CD4-positive, alpha-beta T cell (primary cell): ENCODE data around the gene RELCH. TPM values are rescaled to one million over a fixed set of nuclear protein-coding genes. Genes with fewer than 3 reads are reported as not detected.
A peak's percentile ranks its signal among the peaks of the same experiment; 100 is the strongest.

Experiments used
- ATAC-seq: fragments of 200-7000 bp; cut with Tn5 transposase; one replicate; pipeline ENCODE4 v1.10.0; 2022; ENCODE audit warnings: mild to moderate bottlenecking; ENCODE audit not compliant: poor library complexity
- CTCF ChIA-PET: fragments of 350-600 bp; sonication (Branson Sonifier 250); formaldehyde crosslinking; loops from one replicate; lab custom pipeline; 2021; ENCODE audit warnings: antibody characterized with exemption, inconsistent platforms; lab: Charles Lee
- POLR2A ChIA-PET: fragments of 350-600 bp; sonication (Branson Sonifier 250); formaldehyde crosslinking; loops from one replicate; lab custom pipeline; 2021; ENCODE audit warnings: antibody characterized with exemption, inconsistent platforms; lab: Charles Lee
- DNase-seq, 14 experiments: peaks; one replicate each; pipeline ENCODE4 v3.0.0-alpha.2; 2013 to 2020; ENCODE audit warnings: mixed read lengths in 2 of 14
- H3K27ac ChIP-seq, 2 donors: one replicate each; pipeline versions ENCODE4 v1.5.1 to v1.7.0; 2013; ENCODE audit warnings: low read length in 2 of 2, low read depth in 1 of 2, mild to moderate bottlenecking in 1 of 2
- H3K27me3 ChIP-seq, 2 experiments: 1 replicate in 1 of 2; 2 replicates in 1 of 2; pipeline versions ENCODE4 v1.6.1 to v1.7.0; 2013; ENCODE audit warnings: low read length in 2 of 2, control low read depth in 1 of 2, mild to moderate bottlenecking in 1 of 2, moderate library complexity in 1 of 2; ENCODE audit not compliant: insufficient read depth in 2 of 2, control insufficient read depth in 1 of 2
- H3K36me3 ChIP-seq: one replicate; pipeline ENCODE4 v1.6.1; 2013; ENCODE audit warnings: low read length, control low read depth; ENCODE audit not compliant: insufficient read depth
- H3K4me1 ChIP-seq: one replicate; pipeline ENCODE4 v1.6.1; 2013; ENCODE audit warnings: low read length, control low read depth; ENCODE audit not compliant: insufficient read depth
- H3K4me3 ChIP-seq: one replicate; pipeline ENCODE4 v1.5.1; 2013; ENCODE audit warnings: mild to moderate bottlenecking, low read length, moderate library complexity
- H3K9me3 ChIP-seq, 2 experiments: 1 replicate in 1 of 2; 2 replicates in 1 of 2; pipeline versions ENCODE4 v1.6.1 to v1.7.0; 2013; ENCODE audit warnings: low read length in 2 of 2, mild to moderate bottlenecking in 2 of 2, control low read depth in 1 of 2, moderate library complexity in 1 of 2; ENCODE audit not compliant: control insufficient read depth in 1 of 2, insufficient read depth in 1 of 2
- H3K27ac Mint-ChIP-seq: one replicate; pipeline ENCODE4 v1.8.0; 2020; ENCODE audit warnings: mixed read lengths
- H3K27me3 Mint-ChIP-seq: one replicate; pipeline ENCODE4 v1.8.0; 2021; ENCODE audit warnings: mixed read lengths
- H3K36me3 Mint-ChIP-seq: one replicate; pipeline ENCODE4 v1.8.0; 2021; ENCODE audit warnings: low read depth, mixed read lengths
- H3K4me1 Mint-ChIP-seq: one replicate; pipeline ENCODE4 v1.8.0; 2021; ENCODE audit warnings: low read depth, mixed read lengths
- H3K4me3 Mint-ChIP-seq: one replicate; pipeline ENCODE4 v1.8.0; 2020; ENCODE audit warnings: mild to moderate bottlenecking, mixed read lengths
- H3K9me3 Mint-ChIP-seq: one replicate; pipeline ENCODE4 v1.8.0; 2020; ENCODE audit warnings: mixed read lengths
- CTCF ChIP-seq: fragments of 200-600 bp; IDR thresholded peaks from one replicate; pipeline ENCODE4 v1.8.0; 2022; ENCODE audit warnings: antibody characterized with exemption, mild to moderate bottlenecking
- intact Hi-C, 2 experiments: fragments of 100-400 bp; cut with DNase I in 1 of 2; cut with micrococcal nuclease in 1 of 2; formaldehyde crosslinking; loops; one replicate each; pipeline versions ENCODE4 v1.15.1 to v1.9.0; 2023 to 2025; cut with DNase I, micrococcal nuclease
- total RNA-seq, 174 experiments: library from RNA in 2 of 174; stranded (reverse) in 2 of 174; gene quantifications; one replicate each; pipeline ENCODE4 v1.2.3 and lab custom pipeline; 2021 to 2026

RELCH gene
- total RNA-seq, 2 experiments from 2014 or later: 39.6 to 44.3 TPM

DNA sequence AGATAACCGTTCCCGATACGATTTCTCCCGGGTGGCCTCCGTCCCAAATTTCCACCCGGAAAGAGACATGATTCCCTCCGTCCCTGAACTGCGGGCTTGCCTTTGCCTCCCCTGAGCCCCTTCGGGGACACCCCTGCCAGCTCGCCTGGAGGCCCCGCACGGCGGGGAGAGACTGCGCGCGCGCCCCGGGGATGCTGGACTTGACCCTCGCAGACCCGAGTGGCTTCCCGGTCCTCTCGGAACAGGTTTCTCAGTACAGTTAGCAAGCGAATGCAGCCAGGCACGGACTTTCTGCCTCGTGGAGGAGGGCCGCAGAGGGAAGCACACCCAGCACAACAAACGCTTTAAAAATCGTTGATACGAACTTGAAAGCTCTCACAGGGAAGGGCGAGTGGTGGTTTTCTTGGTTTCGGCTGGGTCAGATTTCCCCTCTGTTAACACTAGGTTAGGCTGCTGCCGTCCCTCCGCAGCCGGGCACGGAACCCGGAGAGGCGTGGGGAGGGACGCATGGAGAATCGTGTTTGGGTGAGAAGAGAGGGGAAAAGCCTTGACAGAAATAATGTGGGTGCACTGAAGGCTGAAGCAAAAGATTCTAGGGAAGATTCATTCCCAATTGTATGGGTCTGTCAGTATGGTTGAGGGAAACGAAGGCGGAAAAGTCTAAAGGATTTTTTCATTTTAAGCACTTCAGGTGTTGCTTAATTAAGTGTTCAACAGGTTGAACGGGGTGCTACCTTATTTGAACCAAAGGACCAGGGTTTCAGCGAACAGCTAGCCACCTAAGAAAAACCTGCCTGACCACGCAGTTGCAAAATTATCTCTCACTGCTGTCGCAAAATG lies 139.0 kb downstream of the RELCH start:
- Histone ChIP-seq H3K4me3 (peak overlapping the region; percentile 61), H3K27ac (no peak overlapping the region), H3K9me3 (peaks cover 0 to 13% of the 10 kb centered on the region in 2 experiments), H3K4me1 (peaks cover 37% of the 10 kb centered on the region), H3K27me3 (peaks cover 36 to 49% of the 10 kb centered on the region in 2 experiments), H3K36me3 (no peaks in the 10 kb centered on the region)
- ATAC-seq (no peak), DNase-seq (peak in 6 of 14 experiments; percentile 10 to 44 (median 30))
- no peaks in the 10 kb centered on the region for H3K36me3 Mint-ChIP-seq
- peaks cover 83% of the 10 kb centered on the region for H3K27me3 Mint-ChIP-seq
- intact Hi-C loops: loop anchor here (2.0 to 5.0 kb wide), 4 partner anchors 195 to 261 kb away; no protein-coding TSS in a partner anchor
- ChIA-PET CTCF (interaction anchor here (1.4 kb wide), 1 partner anchor 9 kb away, joined by 3 read pairs; no protein-coding TSS in a partner anchor), POLR2A (no interaction called here)
- H3K4me3 Mint-ChIP-seq: peak overlapping the region; percentile 71
- H3K9me3 Mint-ChIP-seq: no peaks in the 10 kb centered on the region
- peaks cover 42% of the 10 kb centered on the region for H3K4me1 Mint-ChIP-seq
- TF ChIP-seq CTCF: no peak
- no peak overlapping the region for H3K27ac Mint-ChIP-seq

DNA sequence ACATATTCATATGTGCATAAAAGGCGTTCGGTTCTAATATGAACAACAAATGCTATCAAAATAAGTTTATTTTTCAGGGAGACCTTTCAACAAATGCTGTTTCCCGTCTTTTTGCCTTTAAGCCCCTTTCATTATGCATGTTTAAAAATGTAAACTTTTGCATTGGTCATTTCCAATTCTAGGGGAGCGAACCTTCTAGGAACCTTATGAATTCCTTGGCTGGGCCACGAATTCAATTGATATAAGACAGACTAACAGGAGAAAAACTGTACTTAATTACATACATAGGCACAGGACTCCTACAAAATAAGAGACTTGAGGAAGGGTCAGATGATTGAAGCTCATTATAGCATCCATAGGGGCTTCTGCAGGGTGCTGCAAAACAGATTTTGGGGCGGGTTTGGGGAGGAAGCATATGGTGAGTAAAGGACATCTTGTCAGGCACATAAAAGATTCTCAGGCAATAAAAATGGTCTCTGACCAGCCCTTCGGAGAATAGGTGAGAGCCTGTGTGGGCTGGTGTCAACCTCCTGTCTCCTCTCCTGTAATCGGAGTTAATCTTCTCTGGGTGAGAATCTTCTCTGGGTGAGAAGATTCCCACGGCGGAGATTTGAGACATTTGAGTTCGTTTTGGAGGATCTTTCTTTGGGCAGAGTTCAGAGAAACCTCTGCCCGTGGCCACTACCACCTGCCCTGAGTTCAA lies 139.7 kb downstream of the RELCH start:
- no peak for DNase-seq
- H3K9me3 ChIP-seq: peaks cover 0 to 13% of the 10 kb centered on the region in 2 experiments
- Mint-ChIP-seq H3K4me3 (peak overlapping the region; percentile 71), H3K4me1 (peaks cover 48% of the 10 kb centered on the region), H3K9me3 (no peaks in the 10 kb centered on the region), H3K27ac (no peak overlapping the region), H3K27me3 (peaks cover 84% of the 10 kb centered on the region), H3K36me3 (no peaks in the 10 kb centered on the region)
- ChIA-PET CTCF (no interaction called here), POLR2A (no interaction called here)
- no peaks in the 10 kb centered on the region for H3K36me3 ChIP-seq
- H3K4me1 ChIP-seq: peaks cover 42% of the 10 kb centered on the region
- H3K4me3 ChIP-seq: peak overlapping the region; percentile 61
- no peak overlapping the region for H3K27ac ChIP-seq
- no peak for TF ChIP-seq CTCF
- ATAC-seq: no peak
- intact Hi-C loops: loop anchor here in 1 of 2 experiments (5.0 kb wide), 2 partner anchors 201 to 261 kb away; no protein-coding TSS in a partner anchor
- H3K27me3 ChIP-seq: peaks cover 36 to 50% of the 10 kb centered on the region in 2 experiments

DNA sequence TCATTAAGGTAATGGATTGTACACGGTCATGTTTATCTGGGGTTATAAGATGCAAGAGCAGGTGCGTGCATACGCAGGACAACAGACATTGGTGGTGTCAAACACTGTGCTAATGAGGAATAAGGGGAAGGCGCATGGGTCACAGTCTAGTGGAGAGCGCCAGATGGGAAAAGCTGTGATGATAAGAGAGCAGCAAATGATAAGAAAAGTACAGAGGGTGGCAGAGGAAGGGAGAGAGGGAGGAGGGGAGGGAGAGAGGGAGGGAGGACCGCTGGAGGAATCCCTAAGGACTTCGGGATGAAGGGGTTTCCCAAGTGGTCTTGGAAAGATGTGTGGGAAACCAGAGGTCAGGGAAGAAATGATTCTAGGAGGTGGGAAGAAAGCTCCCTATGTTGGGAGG lies 140.9 kb downstream of the RELCH start:
- H3K9me3 ChIP-seq: peaks cover 0 to 13% of the 10 kb centered on the region in 2 experiments
- no peak for DNase-seq
- H3K9me3 Mint-ChIP-seq: no peaks in the 10 kb centered on the region
- POLR2A ChIA-PET: no interaction called here
- H3K27me3 Mint-ChIP-seq: peaks cover 87% of the 10 kb centered on the region
- H3K36me3 Mint-ChIP-seq: no peaks in the 10 kb centered on the region
- H3K4me3 ChIP-seq: no peak overlapping the region
- CTCF ChIA-PET: no interaction called here
- peaks cover 49% of the 10 kb centered on the region for H3K4me1 Mint-ChIP-seq
- no peak overlapping the region for H3K27ac Mint-ChIP-seq
- H3K27me3 ChIP-seq: peaks cover 40 to 56% of the 10 kb centered on the region in 2 experiments
- no peak overlapping the region for H3K4me3 Mint-ChIP-seq
- no peak for ATAC-seq
- peaks cover 43% of the 10 kb centered on the region for H3K4me1 ChIP-seq
- H3K27ac ChIP-seq: no peak overlapping the region
- intact Hi-C loops: loop anchor here in 1 of 2 experiments (5.0 kb wide), 2 partner anchors 199 to 259 kb away; no protein-coding TSS in a partner anchor
- TF ChIP-seq CTCF: no peak
- no peaks in the 10 kb centered on the region for H3K36me3 ChIP-seq
